Colonic mucosa (tissue), 4 donors: ENCODE data around the gene HADHB. TPM values are rescaled to one million over a fixed set of nuclear protein-coding genes. Genes with fewer than 3 reads are reported as not detected.
"Not testable (repeated sequence)": the region's sequence is repeated elsewhere in the genome, so short reads cannot be mapped to it uniquely, and the experiment has no call there.

Source experiments
- DNase-seq: peaks from one replicate; pipeline ENCODE4 v3.0.0-alpha.2; 2020
- H3K27ac ChIP-seq: fragments of 200-600 bp; one replicate; pipeline ENCODE4 v1.8.0; 2021
- H3K27me3 ChIP-seq: fragments of 200-600 bp; one replicate; pipeline ENCODE4 v1.8.0; 2021
- H3K36me3 ChIP-seq: fragments of 200-600 bp; one replicate; pipeline ENCODE4 v1.8.0; 2021
- H3K4me1 ChIP-seq: fragments of 200-600 bp; one replicate; pipeline ENCODE4 v1.8.0; 2021; ENCODE audit warnings: mild to moderate bottlenecking
- H3K4me3 ChIP-seq: fragments of 200-600 bp; one replicate; pipeline ENCODE4 v1.8.0; 2021
- H3K9ac ChIP-seq, 2 donors: one replicate each; pipeline ENCODE4 v1.7.0; 2013; ENCODE audit warnings: control low read depth in 2 of 2, low read depth in 2 of 2, low read length in 2 of 2
- H3K9me3 ChIP-seq: fragments of 200-600 bp; one replicate; pipeline ENCODE4 v1.8.0; 2021
- intact Hi-C: fragments of 100-400 bp; cut with DNase I; formaldehyde crosslinking; loops from one replicate; pipeline ENCODE4 v1.14.1; 2022
- total RNA-seq, 2 donors: library from RNA; stranded (reverse); fragmentation: NEBNext Ultra II Directional in 1 of 2; extraction: Animal tissue kit (Norgen Biotek cat#: 25700) in 1 of 2; gene quantifications; one replicate each; pipeline ENCODE4 v1.2.1, GENCODE V29; 2021
- TF ChIP-seq, protein P1 (sequence below): fragments of 200-600 bp; IDR thresholded peaks from one replicate; pipeline ENCODE4 v1.8.0; 2022; ENCODE audit warnings: antibody characterized with exemption, mild to moderate bottlenecking
- donor health status: healthy.
- donor health status: DM: no; HTN: no; CAD: no.
- donor health status: DM: no; HTN: no; CAD: no.

Gene HADHB
- total RNA-seq, 2 donors from 2014 or later, result 105 to 160 TPM

DNA sequence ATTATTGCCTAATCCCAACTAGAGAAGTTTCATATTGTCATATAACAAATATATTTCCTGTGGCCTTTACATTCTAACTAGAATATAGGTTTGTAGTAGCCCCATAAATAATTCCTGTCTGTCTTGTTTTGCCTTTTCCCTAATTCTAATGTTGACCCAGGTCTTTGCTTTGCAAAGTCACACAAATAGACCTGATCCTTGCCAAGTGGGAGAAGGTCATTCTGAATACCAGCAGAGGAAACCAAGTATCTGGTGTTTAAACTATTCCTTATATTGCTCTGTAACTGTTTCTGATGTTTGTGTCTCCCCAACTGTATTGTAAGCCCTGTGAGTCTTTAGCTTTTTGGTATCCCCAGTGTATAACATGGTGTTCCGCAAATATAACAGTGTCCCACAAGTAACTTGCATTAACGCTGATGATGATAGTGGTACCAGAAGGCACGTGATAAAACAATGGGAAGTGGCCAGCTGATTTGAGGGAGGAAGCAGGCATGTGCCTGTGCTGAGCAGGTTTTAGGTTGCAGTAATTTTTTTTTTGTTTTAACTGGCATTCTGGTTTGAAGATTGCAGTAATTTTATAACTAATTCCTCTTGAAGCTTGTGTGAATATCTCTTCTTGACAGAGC lies 11.1 kb downstream of the HADHB start:
- no peak for DNase-seq
- TF ChIP-seq, protein P1, sequence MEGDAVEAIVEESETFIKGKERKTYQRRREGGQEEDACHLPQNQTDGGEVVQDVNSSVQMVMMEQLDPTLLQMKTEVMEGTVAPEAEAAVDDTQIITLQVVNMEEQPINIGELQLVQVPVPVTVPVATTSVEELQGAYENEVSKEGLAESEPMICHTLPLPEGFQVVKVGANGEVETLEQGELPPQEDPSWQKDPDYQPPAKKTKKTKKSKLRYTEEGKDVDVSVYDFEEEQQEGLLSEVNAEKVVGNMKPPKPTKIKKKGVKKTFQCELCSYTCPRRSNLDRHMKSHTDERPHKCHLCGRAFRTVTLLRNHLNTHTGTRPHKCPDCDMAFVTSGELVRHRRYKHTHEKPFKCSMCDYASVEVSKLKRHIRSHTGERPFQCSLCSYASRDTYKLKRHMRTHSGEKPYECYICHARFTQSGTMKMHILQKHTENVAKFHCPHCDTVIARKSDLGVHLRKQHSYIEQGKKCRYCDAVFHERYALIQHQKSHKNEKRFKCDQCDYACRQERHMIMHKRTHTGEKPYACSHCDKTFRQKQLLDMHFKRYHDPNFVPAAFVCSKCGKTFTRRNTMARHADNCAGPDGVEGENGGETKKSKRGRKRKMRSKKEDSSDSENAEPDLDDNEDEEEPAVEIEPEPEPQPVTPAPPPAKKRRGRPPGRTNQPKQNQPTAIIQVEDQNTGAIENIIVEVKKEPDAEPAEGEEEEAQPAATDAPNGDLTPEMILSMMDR, result no peak
- Histone ChIP-seq H3K27me3 (no peaks in the 10 kb centered on the region), H3K4me3 (no peak overlapping the region), H3K27ac (no peak overlapping the region), H3K36me3 (no peaks in the 10 kb centered on the region), H3K9me3 (no peaks in the 10 kb centered on the region), H3K4me1 (no peaks in the 10 kb centered on the region), H3K9ac (no peak overlapping the region)
- intact Hi-C loops, result no loop called here

DNA sequence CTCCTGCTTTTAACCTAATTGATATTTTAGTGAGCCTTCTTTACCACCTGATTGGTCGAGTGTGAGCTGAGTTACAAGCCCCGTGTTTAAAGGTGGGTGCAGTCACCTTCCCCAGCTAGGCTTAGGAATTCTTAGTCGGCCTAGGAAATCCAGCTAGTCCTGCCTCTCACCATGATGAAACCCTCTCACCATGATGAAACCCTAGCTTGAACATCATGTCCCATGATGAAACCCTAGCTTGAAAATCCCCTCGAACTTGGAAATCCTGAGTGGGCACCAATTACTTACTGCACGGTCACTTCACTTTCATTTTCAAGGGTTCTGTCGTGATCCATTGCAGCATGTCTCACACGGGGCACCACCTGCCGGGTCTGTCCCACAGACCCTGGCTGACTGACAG lies 14.1 kb downstream of the HADHB start:
- H3K4me1 ChIP-seq, H3K4me3 ChIP-seq, intact Hi-C loops, H3K9me3 ChIP-seq, H3K27ac ChIP-seq, H3K27me3 ChIP-seq, DNase-seq, H3K36me3 ChIP-seq, H3K9ac ChIP-seq: not testable (repeated sequence)

DNA sequence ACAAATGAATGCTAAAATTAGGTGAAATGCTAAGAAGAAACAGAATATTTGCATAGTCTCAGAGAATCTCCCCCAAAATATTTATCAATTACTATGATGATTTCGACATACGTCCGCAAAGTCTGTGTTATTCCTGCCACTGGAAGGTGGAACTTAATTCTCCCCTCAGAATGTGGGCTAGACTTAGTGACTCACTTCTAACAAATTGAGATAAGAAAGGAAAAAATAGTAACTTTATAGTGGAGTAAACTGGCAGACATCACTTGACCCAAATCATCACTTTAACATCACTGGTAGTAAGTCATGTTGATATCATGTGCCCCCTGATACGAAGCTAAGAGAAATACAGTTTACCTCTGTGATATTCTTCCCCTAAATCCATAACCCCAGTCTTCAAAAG lies 23.5 kb downstream of the HADHB start:
- no peak overlapping the region for H3K27ac ChIP-seq

DNA sequence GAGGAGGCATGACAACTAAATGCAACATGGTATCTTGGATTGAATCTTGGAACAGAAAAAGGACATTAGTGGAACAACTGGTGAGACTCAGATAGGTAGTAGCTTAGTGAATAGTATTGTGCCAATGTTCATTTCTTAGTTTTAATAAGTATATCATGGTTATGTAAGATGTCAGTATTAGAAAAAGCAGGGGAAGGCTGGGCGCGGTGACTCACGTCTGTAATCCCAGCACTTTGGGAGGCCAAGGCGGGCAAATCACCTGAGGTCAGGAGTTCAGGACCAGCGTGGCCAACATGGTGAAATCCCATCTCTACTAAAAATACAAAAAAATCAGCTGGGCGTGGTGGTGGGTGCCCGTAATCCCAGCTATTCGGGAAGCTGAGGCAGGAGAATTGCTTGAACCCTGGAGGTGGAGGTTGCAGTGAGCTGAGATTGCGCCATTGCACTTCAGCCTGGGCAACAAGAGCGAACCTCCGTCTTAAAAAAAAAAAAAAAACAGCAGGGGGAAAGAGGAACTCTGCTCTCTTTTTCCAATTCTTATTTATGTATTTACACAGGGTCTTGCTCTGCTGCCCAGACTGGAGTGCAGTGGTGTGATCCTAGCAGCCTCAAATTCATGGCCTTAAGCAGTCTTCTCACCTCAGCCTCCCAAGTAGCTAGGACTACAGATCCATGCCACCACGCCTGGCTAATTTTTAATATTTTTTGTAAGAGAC lies 24.1 kb downstream of the HADHB start:
- H3K9ac ChIP-seq, intact Hi-C loops, H3K27me3 ChIP-seq, DNase-seq, H3K27ac ChIP-seq, H3K36me3 ChIP-seq, H3K9me3 ChIP-seq, H3K4me1 ChIP-seq, H3K4me3 ChIP-seq: not testable (repeated sequence)

More for the DNA sequence above, 23.5 kb downstream of the HADHB start:
- TF ChIP-seq, protein P1, result no peak
- Histone ChIP-seq H3K4me1 (no peaks in the 10 kb centered on the region), H3K4me3 (no peak overlapping the region), H3K9me3 (no peaks in the 10 kb centered on the region), H3K27me3 (no peaks in the 10 kb centered on the region), H3K9ac (no peak overlapping the region), H3K36me3 (no peaks in the 10 kb centered on the region)
- no peak for DNase-seq
- intact Hi-C loops, result no loop called here

DNA sequence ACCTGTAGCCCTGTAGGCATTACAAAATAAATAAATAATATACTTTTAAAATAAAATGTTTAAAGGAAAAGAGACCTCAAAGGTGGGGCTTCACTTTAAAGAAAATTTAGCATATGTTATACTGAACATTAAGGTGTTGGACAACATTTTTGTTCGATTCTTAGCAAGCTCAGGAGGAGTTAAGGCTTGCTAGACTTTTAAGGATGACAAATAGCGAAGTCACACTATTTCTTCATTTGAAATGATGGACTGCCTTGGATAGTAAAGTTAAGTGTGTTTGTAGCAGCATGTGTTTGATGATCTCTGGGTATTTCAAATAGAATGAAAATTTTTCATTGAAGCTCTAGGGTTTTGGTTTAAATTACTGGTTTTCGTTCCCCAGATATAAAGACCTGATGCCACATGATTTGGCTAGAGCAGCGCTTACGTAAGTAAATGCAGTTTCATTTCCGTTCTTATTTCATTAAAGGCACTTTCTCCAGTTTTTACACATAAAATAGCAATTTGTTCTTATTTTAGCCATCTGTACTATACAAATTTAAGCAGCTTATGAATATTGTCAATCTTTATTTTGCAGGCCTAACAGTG lies 24.9 kb downstream of the HADHB start:
- H3K9me3 ChIP-seq, result no peaks in the 10 kb centered on the region
- H3K27ac ChIP-seq, result no peak overlapping the region
- H3K27me3 ChIP-seq, result no peaks in the 10 kb centered on the region
- DNase-seq, result no peak
- H3K36me3 ChIP-seq, result no peaks in the 10 kb centered on the region
- intact Hi-C loops, result no loop called here
- no peaks in the 10 kb centered on the region for H3K4me1 ChIP-seq
- no peak overlapping the region for H3K9ac ChIP-seq
- no peak overlapping the region for H3K4me3 ChIP-seq
- TF ChIP-seq, protein P1, result no peak

DNA sequence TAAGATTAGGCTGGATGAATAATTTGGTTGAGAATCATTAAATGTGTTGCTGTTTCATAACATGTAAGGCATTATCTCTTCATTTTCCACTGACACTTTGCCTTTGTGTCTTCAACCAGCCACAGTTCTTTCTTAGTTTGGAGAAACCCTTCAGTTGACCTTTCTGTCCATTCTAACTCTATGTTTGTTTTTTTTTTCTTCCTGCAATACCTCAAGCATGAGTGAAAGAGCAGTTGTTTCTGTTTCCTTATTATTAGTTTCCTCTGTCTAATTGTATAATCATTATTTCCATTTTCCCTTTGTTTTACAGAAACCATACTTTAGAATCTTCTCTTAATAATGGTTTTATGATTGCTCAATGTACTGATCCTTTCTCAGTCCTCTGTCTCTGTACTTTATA lies 25.6 kb downstream of the HADHB start:
- no peaks in the 10 kb centered on the region for H3K36me3 ChIP-seq
- no peak overlapping the region for H3K27ac ChIP-seq
- H3K9me3 ChIP-seq, result no peaks in the 10 kb centered on the region
- intact Hi-C loops, result no loop called here
- H3K27me3 ChIP-seq, result no peaks in the 10 kb centered on the region
- H3K9ac ChIP-seq, result no peak overlapping the region
- no peak for DNase-seq
- no peak overlapping the region for H3K4me3 ChIP-seq
- TF ChIP-seq, protein P1, result no peak
- H3K4me1 ChIP-seq, result no peaks in the 10 kb centered on the region
